NK-92 (cell line): ENCODE data around the gene AGAP1.

ENCODE experiments used
- DNase-seq: peaks from one replicate; lab custom pipeline; 2025; ENCODE audit not compliant: unreplicated experiment; lab: John Stamatoyannopoulos, UW

AGAP1 gene

GRCh38 chr2:235970204-235971040, 476.6 kb downstream of the AGAP1 start:
- DNase-seq: no peak

- DNase-seq: no peak
Measured at GRCh38 chr2:235976516-235976915, 482.7 kb downstream of the AGAP1 start.

GRCh38 chr2:235976956-235977355, 483.1 kb downstream of the AGAP1 start:
- DNase-seq: no peak

GRCh38 chr2:235977445-235977844, 483.6 kb downstream of the AGAP1 start:
- DNase-seq: no peak

GRCh38 chr2:235978022-235978421, 484.2 kb downstream of the AGAP1 start:
- DNase-seq: no peak

GRCh38 chr2:235979037-235979436, 485.2 kb downstream of the AGAP1 start:
- no peak for DNase-seq

GRCh38 chr2:235979753-235980435, 486.1 kb downstream of the AGAP1 start:
- DNase-seq: no peak

GRCh38 chr2:235981631-235982030, 487.8 kb downstream of the AGAP1 start:
- DNase-seq: no peak

- no peak for DNase-seq
Measured at GRCh38 chr2:235983016-235983415, 489.2 kb downstream of the AGAP1 start.

- DNase-seq: no peak
Measured at GRCh38 chr2:235984552-235984951, 490.7 kb downstream of the AGAP1 start.

GRCh38 chr2:235986361-235986760, 492.5 kb downstream of the AGAP1 start:
- no peak for DNase-seq

GRCh38 chr2:235988271-235989015, 494.6 kb downstream of the AGAP1 start:
- no peak for DNase-seq

GRCh38 chr2:235989591-235989990, 495.7 kb downstream of the AGAP1 start:
- DNase-seq: no peak

- no peak for DNase-seq
Measured at GRCh38 chr2:235990344-235990743, 496.5 kb downstream of the AGAP1 start.

- DNase-seq: no peak
Measured at GRCh38 chr2:235992024-235992423, 498.2 kb downstream of the AGAP1 start.

GRCh38 chr2:235996419-235996818, 502.6 kb downstream of the AGAP1 start:
- no peak for DNase-seq

GRCh38 chr2:235999011-235999410, 505.2 kb downstream of the AGAP1 start:
- no peak for DNase-seq

GRCh38 chr2:236001166-236001828, 507.5 kb downstream of the AGAP1 start:
- DNase-seq: no peak

GRCh38 chr2:236001854-236002253, 508.0 kb downstream of the AGAP1 start:
- DNase-seq: no peak

- DNase-seq: no peak
Measured at GRCh38 chr2:236008006-236008405, 514.2 kb downstream of the AGAP1 start.

GRCh38 chr2:236008857-236009256, 515.0 kb downstream of the AGAP1 start:
- no peak for DNase-seq
